RWPE2 (cell line): ENCODE data around the gene CD300LG.

Experiments used
- ATAC-seq: fragments of 200-7000 bp; cut with Tn5 transposase; 3 replicates; pipeline ENCODE4 v1.9.1; 2021; ENCODE audit warnings: low read depth
- DNase-seq: peaks from one replicate; pipeline ENCODE4 v3.0.0-alpha.2; 2020; ENCODE audit warnings: low spot score
- H3K27ac ChIP-seq: fragments of 450-650 bp; 2 replicates; pipeline ENCODE4 v1.5.1; 2017; ENCODE audit warnings: mild to moderate bottlenecking; ENCODE audit not compliant: poor library complexity, severe bottlenecking
- H3K27me3 ChIP-seq: fragments of 250-450 bp; sonication (Bioruptor Pico); 2 replicates; pipeline ENCODE4 v1.5.1; 2021; ENCODE audit warnings: mild to moderate bottlenecking, moderate library complexity; ENCODE audit not compliant: insufficient read depth, poor library complexity, severe bottlenecking
- H3K36me3 ChIP-seq: fragments of 250-450 bp; sonication (Bioruptor Pico); 2 replicates; pipeline ENCODE4 v1.5.1; 2020; ENCODE audit warnings: low read depth, mild to moderate bottlenecking, moderate library complexity
- H3K4me1 ChIP-seq: fragments of 250-450 bp; sonication (Bioruptor Pico); 2 replicates; pipeline ENCODE4 v1.5.1; 2021; ENCODE audit warnings: mild to moderate bottlenecking, moderate library complexity; ENCODE audit not compliant: insufficient read depth, poor library complexity, severe bottlenecking
- H3K4me3 ChIP-seq: fragments of 250-450 bp; sonication (Bioruptor Pico); 2 replicates; pipeline ENCODE4 v1.5.1; 2021; ENCODE audit warnings: mild to moderate bottlenecking, moderate library complexity; ENCODE audit not compliant: severe bottlenecking
- H3K9me3 ChIP-seq: fragments of 250-450 bp; sonication (Bioruptor Pico); 2 replicates; pipeline ENCODE4 v1.5.1; 2021; ENCODE audit warnings: mild to moderate bottlenecking, moderate library complexity; ENCODE audit not compliant: severe bottlenecking
- CTCF ChIP-seq: fragments of 450-650 bp; IDR thresholded peaks from one replicate; pipeline ENCODE4 v1.5.1; 2017; ENCODE audit warnings: mild to moderate bottlenecking, moderate library complexity; ENCODE audit not compliant: poor library complexity, severe bottlenecking

CD300LG gene

GRCh38 chr17:43856141-43856540, 9.2 kb downstream of the CD300LG start:
- no peak overlapping the region for H3K27ac ChIP-seq
- no peak for DNase-seq
- no peaks in the 10 kb centered on the region for H3K36me3 ChIP-seq
- TF ChIP-seq CTCF, result no peak
- H3K27me3 ChIP-seq, result no peaks in the 10 kb centered on the region
- no peak overlapping the region for H3K4me3 ChIP-seq
- H3K4me1 ChIP-seq, result no peaks in the 10 kb centered on the region
- no peaks in the 10 kb centered on the region for H3K9me3 ChIP-seq
- ATAC-seq, result no peak

- H3K27ac ChIP-seq, result no peak overlapping the region
- no peaks in the 10 kb centered on the region for H3K27me3 ChIP-seq
- H3K9me3 ChIP-seq, result no peaks in the 10 kb centered on the region
- no peak for TF ChIP-seq CTCF
- DNase-seq (no peak), ATAC-seq (no peak)
- no peaks in the 10 kb centered on the region for H3K36me3 ChIP-seq
- H3K4me1 ChIP-seq, result no peaks in the 10 kb centered on the region
- H3K4me3 ChIP-seq, result no peak overlapping the region
Measured at GRCh38 chr17:43857141-43857540, 10.2 kb downstream of the CD300LG start.

- Histone ChIP-seq H3K36me3 (no peaks in the 10 kb centered on the region), H3K9me3 (no peaks in the 10 kb centered on the region), H3K4me1 (no peaks in the 10 kb centered on the region), H3K27ac (no peak overlapping the region), H3K4me3 (no peak overlapping the region), H3K27me3 (no peaks in the 10 kb centered on the region)
- ATAC-seq, result no peak
- DNase-seq, result no peak
- TF ChIP-seq CTCF, result no peak
Measured at GRCh38 chr17:43857957-43858600, 11.1 kb downstream of the CD300LG start.

GRCh38 chr17:43860077-43860725, 13.2 kb downstream of the CD300LG start:
- Histone ChIP-seq H3K4me3 (no peak overlapping the region), H3K9me3 (no peaks in the 10 kb centered on the region), H3K4me1 (no peaks in the 10 kb centered on the region), H3K36me3 (no peaks in the 10 kb centered on the region), H3K27me3 (no peaks in the 10 kb centered on the region), H3K27ac (no peak overlapping the region)
- TF ChIP-seq CTCF, result no peak
- DNase-seq (no peak), ATAC-seq (no peak)
